T-cell (primary cell): ENCODE measurements around the gene CXorf49. TPM values are rescaled to one million over a fixed set of nuclear protein-coding genes. Genes with fewer than 3 reads are reported as not detected.
A peak's percentile ranks its signal among the peaks of the same experiment; 100 is the strongest.
"Not testable (repeated sequence)": the region's sequence is repeated elsewhere in the genome, so short reads cannot be mapped to it uniquely, and the experiment has no call there.

Experiments
- ATAC-seq, 4 experiments: fragments of 200-7000 bp in 3 of 4; fragments of 150-1000 bp in 1 of 4; cut with Tn5 transposase; replicated peaks in 1 of 4; 1 replicate in 3 of 4; 2 replicates in 1 of 4; pipeline ENCODE4 v1.10.0; 2021; ENCODE audit warnings: moderate library complexity in 3 of 4, mild to moderate bottlenecking in 2 of 4, moderate number of reproducible peaks in 1 of 4
- CTCF ChIA-PET, 2 donors: fragments of 300-600 bp; sonication (Branson Sonifier 250); formaldehyde crosslinking; loops; one replicate each; lab custom pipeline; 2022; ENCODE audit warnings: antibody characterized with exemption in 2 of 2; lab: Charles Lee
- POLR2A ChIA-PET, 2 donors: fragments of 300-600 bp; sonication (Branson Sonifier 250); formaldehyde crosslinking; loops; one replicate each; lab custom pipeline; 2022; ENCODE audit warnings: antibody characterized with exemption in 2 of 2; lab: Charles Lee
- DNase-seq, 35 experiments: peaks; one replicate each; pipeline versions ENCODE4 v3.0.0 to v3.0.0-alpha.2; 2013 to 2023
- H3K27ac ChIP-seq: one replicate; pipeline ENCODE4 v1.5.1; 2013; ENCODE audit warnings: low read length
- H3K27me3 ChIP-seq, 2 experiments: replicated peaks in 1 of 2; 1 replicate in 1 of 2; 2 replicates in 1 of 2; pipeline versions ENCODE4 v1.6.1 to v1.7.0; 2013; ENCODE audit warnings: low read length in 1 of 2, mixed read lengths in 1 of 2; ENCODE audit not compliant: control insufficient read depth in 2 of 2, insufficient read depth in 2 of 2; ENCODE audit errors: extremely low read depth in 1 of 2
- H3K36me3 ChIP-seq, 2 donors: 1 replicate in 1 of 2; 2 replicates in 1 of 2; pipeline versions ENCODE4 v1.6.1 to v1.7.0; 2013; ENCODE audit warnings: low read length in 1 of 2; ENCODE audit not compliant: control insufficient read depth in 2 of 2, insufficient read depth in 1 of 2; ENCODE audit errors: extremely low read depth in 1 of 2
- H3K4me1 ChIP-seq, 2 experiments: 1 replicate in 1 of 2; 2 replicates in 1 of 2; pipeline versions ENCODE4 v1.6.1 to v1.7.0; 2013; ENCODE audit warnings: low read length in 2 of 2, mixed read lengths in 1 of 2; ENCODE audit not compliant: insufficient read depth in 2 of 2, control insufficient read depth in 1 of 2; ENCODE audit errors: extremely low read depth in 1 of 2
- H3K4me3 ChIP-seq, 2 donors: 1 replicate in 1 of 2; 2 replicates in 1 of 2; pipeline versions ENCODE4 v1.5.1 to v1.7.0; 2013; ENCODE audit warnings: mild to moderate bottlenecking in 2 of 2, low read length in 1 of 2, moderate library complexity in 1 of 2; ENCODE audit not compliant: control insufficient read depth in 1 of 2; ENCODE audit errors: extremely low read depth in 1 of 2
- H3K9me3 ChIP-seq: 2 replicates; pipeline ENCODE4 v1.7.0; 2013
- H3K27ac Mint-ChIP-seq, 2 donors: one replicate each; pipeline ENCODE4 v1.8.0; 2020 to 2021; ENCODE audit warnings: mild to moderate bottlenecking in 2 of 2, mixed read lengths in 2 of 2
- H3K27me3 Mint-ChIP-seq, 2 donors: one replicate each; pipeline ENCODE4 v1.8.0; 2021 to 2022; ENCODE audit warnings: mixed read lengths in 2 of 2
- H3K36me3 Mint-ChIP-seq: one replicate; pipeline ENCODE4 v1.8.0; 2021; ENCODE audit warnings: mixed read lengths
- H3K4me1 Mint-ChIP-seq, 3 donors: one replicate each; pipeline ENCODE4 v1.8.0; 2020 to 2022; ENCODE audit warnings: mixed read lengths in 3 of 3, mild to moderate bottlenecking in 1 of 3
- H3K4me3 Mint-ChIP-seq, 3 donors: one replicate each; pipeline ENCODE4 v1.8.0; 2020 to 2022; ENCODE audit warnings: mild to moderate bottlenecking in 3 of 3, mixed read lengths in 3 of 3, moderate library complexity in 3 of 3
- H3K9me3 Mint-ChIP-seq, 3 donors: one replicate each; pipeline ENCODE4 v1.8.0; 2020 to 2022; ENCODE audit warnings: mixed read lengths in 3 of 3
- WGBS: methylation state at CpG from one replicate; pipeline ENCODE4 v1.1.5; 2013; ENCODE audit warnings: missing lambda C conversion rate; ENCODE audit not compliant: insufficient coverage; 5-methylcytosine and 5-hydroxymethylcytosine counted together
- total RNA-seq, 35 experiments: library from RNA in 6 of 35; stranded (reverse) in 6 of 35; fragments of 120-200 nt in 1 of 35; gene quantifications; one replicate each; pipeline versions ENCODE4 v1.2.1 to v1.2.4 and lab custom pipeline; 2013 to 2026

Gene CXorf49
- total RNA-seq (not detected), total RNA-seq (lab: John Stamatoyannopoulos, UW) (0 reads per million in 29 experiments)
- total RNA-seq (2013): not detected

DNA sequence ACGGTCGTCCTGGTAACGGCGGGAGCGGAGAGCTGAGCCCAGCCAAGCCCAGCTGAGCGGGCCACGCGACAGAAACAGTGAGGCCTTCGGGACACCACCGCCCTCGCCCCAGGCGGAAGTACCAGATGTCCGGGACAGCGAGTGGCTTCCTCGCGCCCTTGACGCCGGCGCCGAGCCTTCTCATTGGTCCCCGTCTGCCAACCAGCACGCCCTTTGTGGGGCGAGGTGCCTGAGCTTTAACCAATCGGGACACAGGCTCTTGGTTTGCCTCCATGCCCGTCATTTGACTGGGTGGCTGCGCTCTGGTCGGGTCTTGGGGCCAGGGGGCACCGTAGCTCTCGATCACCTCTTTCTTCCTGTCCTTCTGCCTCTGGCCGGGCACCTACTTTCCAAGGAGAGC lies at the start of gene CXorf49:
TSS of gene CXorf49 (minus strand) at position 101 of the 400 bp plus-strand sequence. CDS start 134 bp downstream, outside the sequence.
- H3K27me3 ChIP-seq, H3K4me1 ChIP-seq, POLR2A ChIA-PET, DNase-seq, H3K4me3 ChIP-seq, H3K27ac Mint-ChIP-seq, H3K27ac ChIP-seq, H3K27me3 Mint-ChIP-seq, H3K9me3 ChIP-seq, H3K9me3 Mint-ChIP-seq, H3K36me3 ChIP-seq, ATAC-seq, H3K4me1 Mint-ChIP-seq, CTCF ChIA-PET, H3K36me3 Mint-ChIP-seq, H3K4me3 Mint-ChIP-seq: not testable (repeated sequence)
- WGBS: no CpG with 5 or more reads among the region's 30 CpGs

DNA sequence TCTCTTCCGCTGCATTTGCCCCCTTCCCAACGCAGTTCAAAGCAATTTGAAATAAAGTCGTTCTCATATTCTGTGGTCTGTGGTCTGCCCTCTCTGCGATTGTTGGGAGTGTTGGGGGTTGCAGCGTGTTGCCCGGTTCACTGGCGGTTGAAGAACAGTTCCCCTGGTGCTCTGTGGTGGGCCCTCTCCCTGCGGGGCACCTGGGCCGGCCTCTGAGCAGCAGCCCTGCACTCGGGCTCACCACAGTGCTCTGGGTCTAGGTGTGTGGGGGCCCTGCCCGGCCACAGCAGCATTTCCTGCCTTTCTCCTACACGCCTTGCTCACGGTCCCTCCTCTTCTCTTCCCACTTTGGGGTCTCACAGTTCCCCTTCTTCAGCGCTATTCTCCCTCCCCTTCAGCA lies 49.0 kb upstream of the CXorf49 start:
- DNase-seq, H3K4me3 ChIP-seq, H3K27ac Mint-ChIP-seq, CTCF ChIA-PET, POLR2A ChIA-PET, H3K4me1 ChIP-seq, H3K9me3 ChIP-seq, H3K4me1 Mint-ChIP-seq, H3K36me3 ChIP-seq, H3K27me3 ChIP-seq, H3K9me3 Mint-ChIP-seq, H3K27ac ChIP-seq, H3K4me3 Mint-ChIP-seq, H3K36me3 Mint-ChIP-seq, H3K27me3 Mint-ChIP-seq: not testable (repeated sequence)
- no CpG with 5 or more reads among the region's 14 CpGs for WGBS
- peak in 3 of 4 experiments; percentile 17 to 35 (median 26) for ATAC-seq

DNA sequence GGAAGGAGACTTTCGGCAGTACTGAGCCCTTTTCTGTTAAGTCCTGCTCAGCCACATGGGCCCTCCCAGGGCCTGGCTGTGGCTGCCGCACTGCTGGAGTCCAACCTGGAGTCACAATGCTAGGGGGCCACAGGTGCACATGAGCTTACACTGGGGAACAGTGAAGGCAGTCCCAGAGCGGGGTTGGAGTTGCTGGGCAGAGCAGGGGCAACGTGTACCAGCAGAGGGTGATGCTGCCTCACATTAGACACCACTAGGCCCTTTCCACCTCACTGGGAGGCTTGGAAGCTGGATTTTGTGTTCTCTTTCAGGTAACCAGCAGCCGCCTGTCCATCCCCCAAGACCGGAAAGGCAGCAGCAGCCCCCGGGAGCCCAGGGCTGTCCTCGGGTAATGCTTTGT lies 47.5 kb upstream of the CXorf49 start:
- ATAC-seq, H3K27me3 Mint-ChIP-seq, H3K4me1 ChIP-seq, H3K36me3 Mint-ChIP-seq, H3K27ac ChIP-seq, DNase-seq, H3K4me3 ChIP-seq, H3K9me3 Mint-ChIP-seq, POLR2A ChIA-PET, H3K4me1 Mint-ChIP-seq, H3K9me3 ChIP-seq, CTCF ChIA-PET, H3K36me3 ChIP-seq, H3K27ac Mint-ChIP-seq, H3K27me3 ChIP-seq, H3K4me3 Mint-ChIP-seq: not testable (repeated sequence)
- WGBS: no CpG with 5 or more reads among the region's 8 CpGs

DNA sequence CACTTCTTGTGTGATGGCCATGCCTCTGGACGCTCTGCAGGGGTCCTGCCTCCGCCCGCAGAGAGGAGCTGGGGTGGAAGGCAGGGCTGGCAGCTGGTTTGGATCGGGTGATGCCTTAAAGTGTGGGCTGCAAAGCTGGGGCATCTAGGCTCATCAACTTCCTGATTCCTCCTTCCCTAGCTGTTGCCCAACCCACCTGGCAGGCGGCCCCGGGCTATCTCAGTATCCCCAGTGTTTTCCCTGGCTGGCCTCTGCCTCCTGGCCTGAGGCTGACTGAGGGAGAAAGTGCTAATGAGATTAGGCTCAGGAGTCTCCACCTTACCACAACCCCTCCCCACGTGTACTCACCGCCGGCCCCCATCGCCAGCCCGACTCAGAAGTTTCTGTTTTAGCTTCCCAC lies 46.7 kb upstream of the CXorf49 start:
- H3K9me3 Mint-ChIP-seq, H3K27me3 Mint-ChIP-seq, H3K4me1 Mint-ChIP-seq, CTCF ChIA-PET, POLR2A ChIA-PET, H3K36me3 ChIP-seq, H3K9me3 ChIP-seq, ATAC-seq, H3K4me3 Mint-ChIP-seq, H3K36me3 Mint-ChIP-seq, H3K4me1 ChIP-seq, H3K27ac Mint-ChIP-seq, H3K27me3 ChIP-seq, DNase-seq, H3K4me3 ChIP-seq, H3K27ac ChIP-seq: not testable (repeated sequence)
- WGBS: no CpG with 5 or more reads among the region's 11 CpGs

DNA sequence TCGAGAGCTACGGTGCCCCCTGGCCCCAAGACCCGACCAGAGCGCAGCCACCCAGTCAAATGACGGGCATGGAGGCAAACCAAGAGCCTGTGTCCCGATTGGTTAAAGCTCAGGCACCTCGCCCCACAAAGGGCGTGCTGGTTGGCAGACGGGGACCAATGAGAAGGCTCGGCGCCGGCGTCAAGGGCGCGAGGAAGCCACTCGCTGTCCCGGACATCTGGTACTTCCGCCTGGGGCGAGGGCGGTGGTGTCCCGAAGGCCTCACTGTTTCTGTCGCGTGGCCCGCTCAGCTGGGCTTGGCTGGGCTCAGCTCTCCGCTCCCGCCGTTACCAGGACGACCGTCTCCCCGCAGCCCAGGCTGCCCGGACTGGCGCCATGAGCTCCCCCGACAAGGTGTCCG lies 45.0 kb upstream of the CXorf49 start, which contains the start of gene CXorf49B:
TSS of gene CXorf49B (plus strand) at position 301 of the 400 bp plus-strand sequence. CDS start at position 376, 75 bp downstream.
- H3K4me3 ChIP-seq, H3K27me3 Mint-ChIP-seq, H3K4me1 Mint-ChIP-seq, H3K9me3 ChIP-seq, DNase-seq, H3K27ac ChIP-seq, H3K4me1 ChIP-seq, ATAC-seq, H3K4me3 Mint-ChIP-seq, H3K36me3 Mint-ChIP-seq, H3K27me3 ChIP-seq, H3K9me3 Mint-ChIP-seq, H3K27ac Mint-ChIP-seq, POLR2A ChIA-PET, CTCF ChIA-PET, H3K36me3 ChIP-seq: not testable (repeated sequence)
- no CpG with 5 or more reads among the region's 34 CpGs for WGBS

DNA sequence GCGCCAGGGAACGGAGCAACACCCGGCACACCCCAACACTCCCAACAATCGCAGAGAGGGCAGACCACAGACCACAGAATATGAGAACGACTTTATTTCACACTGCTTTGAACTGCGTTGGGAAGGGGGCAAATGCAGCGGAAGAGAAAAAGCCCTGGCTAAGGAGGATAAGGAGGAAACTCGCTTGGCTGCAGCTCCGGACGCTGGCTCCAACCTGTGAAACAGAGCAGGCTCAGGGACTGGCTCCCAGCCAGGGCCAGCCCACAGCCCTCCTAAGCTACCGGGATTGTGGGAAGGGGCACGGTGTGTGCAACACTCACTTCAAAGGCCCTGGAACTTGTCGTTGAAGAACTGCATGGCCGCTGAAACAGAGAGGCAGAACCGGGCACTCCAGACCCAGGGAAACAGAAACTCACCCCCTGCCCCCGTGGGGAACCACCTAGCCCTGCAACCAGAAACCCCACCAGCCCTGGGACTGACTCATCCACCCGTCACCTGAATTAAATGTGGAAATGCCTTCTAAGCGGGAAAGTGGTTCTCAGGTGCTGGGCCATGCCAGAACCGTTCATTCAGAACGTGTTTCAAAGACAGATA lies 42.7 kb upstream of the CXorf49 start:
- H3K36me3 ChIP-seq, H3K4me1 Mint-ChIP-seq, H3K4me3 Mint-ChIP-seq, POLR2A ChIA-PET, CTCF ChIA-PET, ATAC-seq, H3K27me3 ChIP-seq, H3K36me3 Mint-ChIP-seq, H3K27me3 Mint-ChIP-seq, H3K27ac ChIP-seq, H3K9me3 Mint-ChIP-seq, H3K27ac Mint-ChIP-seq, H3K4me1 ChIP-seq, H3K9me3 ChIP-seq, DNase-seq, H3K4me3 ChIP-seq: not testable (repeated sequence)
- no CpG with 5 or more reads among the region's 20 CpGs for WGBS
